Stimulated activated CD8-positive, alpha-beta memory T cell treated with anti-CD3 and anti-CD28 coated beads, Interleukin-15, amount 100 ng/mL, for 48 hours (primary cell): ENCODE measurements around the gene PRSS33.

Experiments used
- DNase-seq, 2 donors: peaks; one replicate each; pipeline ENCODE4 v3.0.0-alpha.2; 2020; ENCODE audit warnings: low read depth in 2 of 2

Gene PRSS33

GRCh38 chr16:2741168-2741567 is 46.2 kb downstream of the PRSS33 start:
- DNase-seq, result no peak

GRCh38 chr16:2740476-2740875 is 46.9 kb downstream of the PRSS33 start:
- DNase-seq, result no peak

DNA sequence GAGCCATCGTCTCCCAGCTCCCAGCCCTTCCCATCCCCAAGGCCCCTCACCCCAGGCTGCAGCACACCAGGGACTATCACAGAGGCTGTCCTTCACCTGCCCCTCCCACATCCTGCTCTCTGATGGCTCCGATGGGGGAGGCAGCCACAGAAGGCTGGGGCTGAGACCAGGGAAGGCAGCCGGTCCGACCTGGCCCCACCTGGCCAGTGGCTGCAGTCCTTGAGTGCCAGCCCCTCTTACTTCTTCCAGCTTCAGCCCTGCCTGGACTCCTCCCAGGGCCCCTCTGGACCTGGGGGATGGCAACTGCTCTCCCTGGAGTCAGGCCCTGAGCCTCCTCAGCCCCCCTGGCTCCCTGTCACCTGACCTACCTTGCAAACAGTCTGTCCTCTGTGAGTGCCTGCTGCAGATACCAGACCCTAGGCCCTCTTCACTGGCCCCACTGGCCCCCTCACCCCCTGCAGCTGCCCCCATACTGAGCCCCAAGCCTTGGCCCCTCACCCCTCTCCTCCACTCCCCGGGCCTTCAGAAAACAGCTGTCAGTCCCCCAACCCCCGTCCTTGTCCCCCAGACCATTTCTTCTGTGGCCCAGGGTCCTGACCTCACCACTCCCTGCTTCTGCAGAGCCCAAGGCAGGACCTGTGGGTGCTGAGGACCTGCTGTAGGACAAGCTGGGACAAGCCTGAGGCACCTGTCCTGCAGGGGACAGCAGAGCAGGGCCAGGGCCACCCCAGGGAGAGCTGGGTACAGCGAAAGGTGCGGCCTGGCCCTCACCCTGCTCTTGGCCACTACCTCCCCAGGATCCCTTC is 47.5 kb downstream of the PRSS33 start:
- DNase-seq, result no peak

GRCh38 chr16:2738615-2739014 is 48.7 kb downstream of the PRSS33 start:
- DNase-seq, result no peak

GRCh38 chr16:2737895-2738418 is 49.4 kb downstream of the PRSS33 start:
- no peak for DNase-seq

GRCh38 chr16:2737238-2737605 is 50.1 kb downstream of the PRSS33 start:
- no peak for DNase-seq

DNA sequence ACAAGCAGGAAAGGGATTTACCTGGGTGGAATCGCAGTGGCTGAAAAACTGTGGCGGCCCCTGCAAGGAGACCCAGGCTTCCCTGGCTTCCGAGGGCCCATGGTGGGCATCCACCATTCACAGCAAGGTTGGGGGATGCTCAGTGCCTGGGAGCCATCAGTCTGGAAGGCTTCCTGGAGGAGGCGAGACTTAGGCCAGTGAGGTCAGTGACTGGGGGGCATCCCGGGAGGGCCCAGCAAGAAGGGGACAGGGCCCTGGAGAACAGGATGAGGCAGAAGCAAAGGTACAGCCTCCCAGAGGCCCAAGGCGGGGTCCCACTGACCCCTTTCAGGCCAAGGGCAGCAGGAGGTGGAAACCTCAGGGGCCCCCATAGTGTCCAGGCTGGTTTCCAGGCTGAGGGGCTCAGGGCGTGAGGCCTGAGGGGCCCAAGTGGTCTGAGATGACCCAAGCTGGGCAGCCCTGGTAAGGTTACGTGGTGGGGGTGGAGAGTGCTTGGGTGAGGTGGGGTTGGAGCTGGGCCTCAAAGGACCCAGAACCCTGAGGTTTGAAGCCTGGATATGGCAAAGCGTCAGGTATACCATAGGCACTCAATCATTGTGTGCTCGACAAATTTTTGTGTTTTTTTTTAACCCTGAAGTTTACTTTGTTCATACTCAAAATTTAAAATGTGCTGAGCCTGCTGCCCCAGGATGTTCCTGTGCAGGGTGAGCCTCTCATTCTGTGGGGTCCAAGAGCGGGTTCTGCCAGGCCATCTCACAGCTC is 50.7 kb downstream of the PRSS33 start:
- DNase-seq, result no peak

DNA sequence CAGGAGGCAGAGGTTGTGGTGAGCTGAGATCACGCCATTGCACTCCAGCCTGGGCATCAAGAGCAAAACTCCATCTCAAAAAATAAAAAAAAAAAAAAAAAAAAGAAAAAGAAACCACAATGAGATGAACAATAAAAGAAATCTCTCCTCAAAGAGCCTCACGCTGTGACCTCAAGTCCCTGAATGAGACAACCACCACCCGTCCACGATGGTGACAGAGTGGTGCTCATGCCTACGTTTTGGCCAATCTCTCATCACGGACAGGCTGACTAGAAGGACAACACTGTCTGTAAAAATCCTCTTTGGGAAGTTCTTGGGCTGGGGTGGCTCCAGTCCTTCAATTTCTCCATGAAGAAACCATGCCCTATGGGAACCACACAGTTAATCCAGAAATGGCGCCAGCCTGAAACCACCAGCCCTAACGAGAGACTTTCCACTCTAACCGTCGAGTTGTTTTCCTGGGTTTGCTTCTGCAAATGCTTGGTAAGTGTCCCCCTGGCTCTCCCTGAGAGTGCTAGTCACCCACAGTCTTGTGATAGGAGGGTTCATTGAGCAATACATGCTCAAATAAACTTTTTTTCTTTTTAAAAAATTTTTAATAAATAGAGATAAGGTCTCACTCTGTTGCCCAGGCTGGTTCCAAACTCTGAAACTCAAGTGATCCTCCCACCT is 52.4 kb downstream of the PRSS33 start:
- no peak for DNase-seq
